Heart right ventricle (tissue), 16 donors: ENCODE measurements around the gene MFSD2B. TPM values are rescaled to one million over a fixed set of nuclear protein-coding genes. Genes with fewer than 3 reads are reported as not detected.

ENCODE experiments used
- ATAC-seq, 8 donors: fragments of 200-7000 bp; cut with Tn5 transposase; one replicate each; pipeline ENCODE4 v1.9.1; 2020; ENCODE audit warnings: mild to moderate bottlenecking in 8 of 8, moderate library complexity in 8 of 8, moderate number of reproducible peaks in 1 of 8
- DNase-seq, 2 donors: peaks; one replicate each; pipeline ENCODE4 v3.0.0-alpha.2; 2020
- H3K27ac ChIP-seq, 10 donors: fragments of 200-600 bp; sonication (generic) in 2 of 10; one replicate each; pipeline versions ENCODE4 v1.5.0 to v1.8.0; 2020 to 2022; ENCODE audit warnings: mild to moderate bottlenecking in 3 of 10
- H3K27me3 ChIP-seq, 7 donors: fragments of 200-600 bp; one replicate each; pipeline ENCODE4 v1.8.0; 2021 to 2022; ENCODE audit warnings: mild to moderate bottlenecking in 2 of 7
- H3K36me3 ChIP-seq, 9 donors: fragments of 200-600 bp; sonication (generic) in 1 of 9; one replicate each; pipeline versions ENCODE4 v1.5.0 to v1.8.0; 2020 to 2022; ENCODE audit warnings: mild to moderate bottlenecking in 2 of 9
- H3K4me1 ChIP-seq, 9 donors: fragments of 200-600 bp; sonication (generic) in 1 of 9; one replicate each; pipeline versions ENCODE4 v1.5.0 to v1.8.0; 2020 to 2022; ENCODE audit warnings: mild to moderate bottlenecking in 4 of 9
- H3K4me3 ChIP-seq, 10 donors: fragments of 200-600 bp; sonication (generic) in 2 of 10; one replicate each; pipeline versions ENCODE4 v1.5.0 to v1.8.0; 2020 to 2022; ENCODE audit warnings: mild to moderate bottlenecking in 7 of 10, moderate library complexity in 2 of 10
- H3K9me3 ChIP-seq, 11 donors: fragments of 200-600 bp in 10 of 11; sonication (generic) in 2 of 11; one replicate each; pipeline versions ENCODE4 v1.5.0 to v1.8.0; 2013 to 2022; ENCODE audit warnings: mild to moderate bottlenecking in 2 of 11, control low read depth in 1 of 11, moderate library complexity in 1 of 11
- WGBS, 2 donors: extraction: QIAGEN DNeasy Blood & Tissue Kit; methylation state at CpG; one replicate each; pipeline ENCODE4 v1.1.7; 2013; ENCODE audit warnings: inconsistent platforms in 1 of 2; 5-methylcytosine and 5-hydroxymethylcytosine counted together
- intact Hi-C, 10 donors: fragments of 100-400 bp; cut with DNase I; formaldehyde crosslinking; loops; one replicate each; pipeline versions ENCODE4 v1.11.1 to v1.14.2; 2022
- polyA plus RNA-seq, 2 donors: library from polyadenylated mRNA; stranded (reverse); fragments of 200-250 nt; gene quantifications; one replicate each; pipeline ENCODE4 v1.2.3, GENCODE V29; 2013
- total RNA-seq, 10 donors: library from RNA; stranded (reverse); fragmentation: NEBNext Ultra II Directional in 3 of 10; extraction: Animal tissue kit (Norgen Biotek cat#: 25700) in 3 of 10; gene quantifications; one replicate each; pipeline versions ENCODE4 v1.2.1 to v1.2.4, GENCODE V29; 2021 to 2023
- TF ChIP-seq, protein P1 (sequence below), 9 donors: fragments of 200-600 bp; sonication (generic) in 2 of 9; IDR thresholded peaks; one replicate each; pipeline versions ENCODE4 v1.5.0 to v1.8.0; 2021 to 2022; ENCODE audit warnings: antibody characterized with exemption in 9 of 9, mild to moderate bottlenecking in 5 of 9, moderate library complexity in 1 of 9
- donor health status: Arrhythmogenic right ventricular cardiomyopathy.
- donor health status: ischemic (EF 13 %, LVEDD 7.1; RV severe dilation, severe dysfunction).
- donor health status: healthy with polysubstance abuse.
- donor health status: DM: no; HTN: yes; CAD: no.
- donor health status: DM: no; HTN: no; CAD: no.
- donor health status: ischemic (EF 25% LVEDD 6.9; RV normal size, moderate dysfunction).
- donor health status: ischemic (EF 25% LVEDD 5.7; RV mildly dilated, moderate dysfunction).
- donor health status: healthy.
- donor health status: DM: yes; HTN: yes; CAD: no.
- donor health status: Ischemic cardiomyopathy.
- donor health status: ischemic (EF 35%, LVEDD 5.7; RV mildly dilated, moderate dysfunction).
- donor health status: nonischemic (EF 11% LVEDD 7.7; RV severe dilation, severe dysfunction).
- donor health status: DM: yes; HTN: yes; CAD: no.
- donor health status: PGD.
- donor health status: ischemic (EF 29% LVEDD 5.4; RV normal size, mild dysfunction).
- donor health status: nonischemic (EF 23%, LVEDD 6.1; RV moderate dilation, normal function).

Gene MFSD2B
- total and polyA plus RNA-seq, 12 donors = 0.07 to 0.66 (median 0.26) TPM; not detected in 6

DNA sequence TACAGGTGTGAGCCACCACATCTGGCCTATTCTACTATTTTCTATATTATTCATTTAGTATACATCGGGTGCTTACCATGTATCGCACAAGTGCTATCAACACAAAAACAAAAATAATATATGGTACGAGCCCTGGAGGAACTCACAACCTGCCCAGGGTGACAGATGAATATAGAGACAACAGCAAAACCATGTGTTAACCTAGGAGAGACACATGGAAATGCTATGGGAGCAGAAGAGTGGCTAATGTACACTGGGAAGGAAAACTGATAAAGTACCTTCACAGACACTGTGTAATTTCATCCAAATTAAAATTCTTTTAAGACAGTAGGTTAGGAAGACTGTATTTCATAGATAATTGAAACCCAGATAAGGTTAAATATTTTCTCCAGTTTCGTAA, 62.4 kb downstream of the MFSD2B start:
- H3K27me3 ChIP-seq = no peaks in the 10 kb centered on the region
- peaks cover 0 to 78% (median 15%) of the 10 kb centered on the region in 9 donors for H3K36me3 ChIP-seq
- peaks cover under 1 to 19% (median 15%) of the 10 kb centered on the region in 9 donors for H3K4me1 ChIP-seq
- no peaks in the 10 kb centered on the region for H3K9me3 ChIP-seq
- 84 to 93% methylated on average over 4 of the region's 4 CpGs for WGBS, 2 donors
- ATAC-seq (no peak), DNase-seq (no peak)
- intact Hi-C loops = no loop called here
- no peak overlapping the region for H3K27ac ChIP-seq
- H3K4me3 ChIP-seq = no peak overlapping the region
- TF ChIP-seq, protein P1, sequence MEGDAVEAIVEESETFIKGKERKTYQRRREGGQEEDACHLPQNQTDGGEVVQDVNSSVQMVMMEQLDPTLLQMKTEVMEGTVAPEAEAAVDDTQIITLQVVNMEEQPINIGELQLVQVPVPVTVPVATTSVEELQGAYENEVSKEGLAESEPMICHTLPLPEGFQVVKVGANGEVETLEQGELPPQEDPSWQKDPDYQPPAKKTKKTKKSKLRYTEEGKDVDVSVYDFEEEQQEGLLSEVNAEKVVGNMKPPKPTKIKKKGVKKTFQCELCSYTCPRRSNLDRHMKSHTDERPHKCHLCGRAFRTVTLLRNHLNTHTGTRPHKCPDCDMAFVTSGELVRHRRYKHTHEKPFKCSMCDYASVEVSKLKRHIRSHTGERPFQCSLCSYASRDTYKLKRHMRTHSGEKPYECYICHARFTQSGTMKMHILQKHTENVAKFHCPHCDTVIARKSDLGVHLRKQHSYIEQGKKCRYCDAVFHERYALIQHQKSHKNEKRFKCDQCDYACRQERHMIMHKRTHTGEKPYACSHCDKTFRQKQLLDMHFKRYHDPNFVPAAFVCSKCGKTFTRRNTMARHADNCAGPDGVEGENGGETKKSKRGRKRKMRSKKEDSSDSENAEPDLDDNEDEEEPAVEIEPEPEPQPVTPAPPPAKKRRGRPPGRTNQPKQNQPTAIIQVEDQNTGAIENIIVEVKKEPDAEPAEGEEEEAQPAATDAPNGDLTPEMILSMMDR (IDR thresholded peaks at IDR 0.05) = no peak

DNA sequence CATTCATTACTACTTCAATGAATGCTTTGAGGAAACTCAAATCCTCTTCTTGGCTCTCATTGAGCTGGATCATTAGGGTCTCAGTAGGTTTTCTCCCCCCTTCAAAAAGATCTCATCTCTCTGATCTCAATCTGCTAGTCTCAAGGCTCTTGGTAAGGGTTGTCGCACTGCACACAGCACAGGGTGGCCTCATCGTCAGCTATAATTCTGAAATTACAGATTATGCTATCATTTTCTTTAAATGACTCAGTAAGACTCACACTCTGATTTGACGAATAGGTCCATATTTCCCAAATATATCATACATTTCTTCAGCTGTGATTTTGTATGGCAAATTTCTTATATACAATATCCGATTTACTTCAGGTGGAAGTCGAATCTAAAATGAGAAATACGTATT, 63.9 kb downstream of the MFSD2B start:
- intact Hi-C loops = no loop called here
- Histone ChIP-seq H3K4me3 (no peak overlapping the region), H3K36me3 (peaks cover 0 to 66% (median 2%) of the 10 kb centered on the region in 9 donors), H3K9me3 (no peaks in the 10 kb centered on the region), H3K27me3 (no peaks in the 10 kb centered on the region), H3K27ac (no peak overlapping the region), H3K4me1 (peaks cover 5 to 24% (median 20%) of the 10 kb centered on the region in 9 donors)
- WGBS, 2 donors = 93 to 94% methylated on average over 6 of the region's 6 CpGs
- TF ChIP-seq, protein P1 (IDR thresholded peaks at IDR 0.05) = no peak
- DNase-seq (no peak), ATAC-seq (no peak)

DNA sequence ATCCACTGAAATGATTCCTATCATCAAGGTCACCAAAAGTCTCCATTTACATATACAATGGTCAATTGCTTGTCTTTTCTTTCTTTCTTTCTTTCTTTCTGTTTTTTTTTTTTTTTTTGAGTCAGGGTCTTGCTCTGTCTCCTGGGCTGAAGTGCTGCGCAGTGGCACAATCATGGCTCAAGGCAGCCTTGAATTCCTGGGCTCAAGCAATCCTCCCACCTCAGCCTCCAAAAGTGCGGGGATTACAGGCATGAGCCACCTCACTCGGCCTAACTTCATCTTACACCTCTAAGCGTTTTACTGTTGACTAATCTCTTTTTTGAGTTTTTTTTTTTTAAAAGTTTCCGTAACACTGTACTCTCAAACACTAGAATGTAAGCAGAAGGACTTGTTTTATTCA, 65.4 kb downstream of the MFSD2B start:
- DNase-seq (no peak), ATAC-seq (no peak)
- Histone ChIP-seq H3K4me1 (peaks cover 5 to 24% (median 20%) of the 10 kb centered on the region in 9 donors), H3K36me3 (peaks cover 0 to 66% (median 0%) of the 10 kb centered on the region in 9 donors), H3K27ac (peak overlapping the region in 4 of 10 donors; percentile 84 to 90 (median 88)), H3K27me3 (no peaks in the 10 kb centered on the region), H3K4me3 (peak overlapping the region in 9 of 10 donors; percentile 55 to 92 (median 75)), H3K9me3 (no peaks in the 10 kb centered on the region)
- intact Hi-C loops = loop anchor here in 3 of 10 donors (5.0 kb wide), 2 partner anchors 47 to 148 kb away; partner anchors contain the start of genes ATAD2B (in 3 of the 3), FAM228B (in 1 of the 3) and PFN4 (in 1 of the 3)
- WGBS, 2 donors = 68% methylated on average over 5 of the region's 5 CpGs
- TF ChIP-seq, protein P1 (IDR thresholded peaks at IDR 0.05) = no peak

Other genes with a start within 250 kb of the MFSD2B start
- 10 to 100 TPM in 2 of 10 donors, 1 to 10 TPM in 8; 6.2 to 11.8 (median 8.8) TPM for gene ATAD2B, start 83.0 kb upstream of the MFSD2B start, total RNA-seq
- 1 to 10 TPM; 2.2 to 5.9 TPM for gene ATAD2B, start 83.0 kb upstream of the MFSD2B start, polyA plus RNA-seq
- gene UBXN2A, start 69.6 kb upstream of the MFSD2B start, total RNA-seq = 10 to 100 TPM; 18.8 to 23.8 (median 19.8) TPM
- 1 to 10 TPM; 7.9 to 8.1 TPM for gene UBXN2A, start 69.6 kb upstream of the MFSD2B start, polyA plus RNA-seq
- 10 to 100 TPM in 1 of 10 donors, 1 to 10 TPM in 9; 4.8 to 10.1 (median 6.2) TPM for gene WDCP, start 37.3 kb downstream of the MFSD2B start, total RNA-seq
- 1 to 10 TPM; 1.8 to 2.8 TPM for gene WDCP, start 37.3 kb downstream of the MFSD2B start, polyA plus RNA-seq
- 1 to 10 TPM in 8 of 10 donors, under 1 TPM in 1, not detected in 1; 0.61 to 2.8 (median 1.7) TPM for gene FKBP1B, start 39.7 kb downstream of the MFSD2B start, total RNA-seq
- 1 to 10 TPM; 3.4 to 6.3 TPM for gene FKBP1B, start 39.7 kb downstream of the MFSD2B start, polyA plus RNA-seq
- 10 to 100 TPM; 52.9 to 64.6 (median 57.4) TPM for gene SF3B6, start 66.2 kb downstream of the MFSD2B start, total RNA-seq
- gene SF3B6, start 66.2 kb downstream of the MFSD2B start, polyA plus RNA-seq = 10 to 100 TPM; 29.2 to 81.7 TPM
- 10 to 100 TPM in 6 of 10 donors, 1 to 10 TPM in 4; 8.7 to 18.3 (median 12.3) TPM for gene TP53I3, start 74.7 kb downstream of the MFSD2B start, total RNA-seq
- gene TP53I3, start 74.7 kb downstream of the MFSD2B start, polyA plus RNA-seq = 10 to 100 TPM; 16.4 to 17.2 TPM
- 1 to 10 TPM in 2 of 10 donors, under 1 TPM in 6, not detected in 2; 0.35 to 1.6 (median 0.78) TPM for gene PFN4, start 113.2 kb downstream of the MFSD2B start, total RNA-seq
- gene PFN4, start 113.2 kb downstream of the MFSD2B start, polyA plus RNA-seq = 1 to 10 TPM in 1 of 2 donors, under 1 TPM in 1; 0.28 to 2.3 TPM
- gene FAM228B, start 113.4 kb downstream of the MFSD2B start, total RNA-seq = 10 to 100 TPM; 21.6 to 35.4 (median 27.3) TPM
- gene FAM228B, start 113.4 kb downstream of the MFSD2B start, polyA plus RNA-seq = 10 to 100 TPM in 1 of 2 donors, 1 to 10 TPM in 1; 4.7 to 76.4 TPM
- 1 to 10 TPM in 2 of 10 donors, under 1 TPM in 7, not detected in 1; 0.25 to 4.1 (median 0.41) TPM for gene FAM228A, start 165.0 kb downstream of the MFSD2B start, total RNA-seq
- 1 to 10 TPM in 1 of 2 donors, under 1 TPM in 1; 0.29 to 1.3 TPM for gene FAM228A, start 165.0 kb downstream of the MFSD2B start, polyA plus RNA-seq